GM21576 (cell line): Measurements from ENCODE around the gene MIOX.
A peak's percentile ranks its signal among the peaks of the same experiment; 100 is the strongest.

Source experiments
- ATAC-seq: cut with Tn5 transposase; IDR thresholded peaks from one replicate; pipeline ENCODE4 v1.9.1; 2021; ENCODE audit warnings: mild to moderate bottlenecking, moderate library complexity; ENCODE audit not compliant: unreplicated experiment

The MIOX gene

GRCh38 chr22:50488886-50489285, 2.2 kb downstream of the MIOX start:
- no peak for ATAC-seq

- ATAC-seq: no peak
These were observed 2.9 kb downstream of the MIOX start for GRCh38 chr22:50489363-50490243.

- ATAC-seq: no peak
These were observed 4.1 kb downstream of the MIOX start for GRCh38 chr22:50490531-50491308.

GRCh38 chr22:50497093-50497492, 10.4 kb downstream of the MIOX start:
- no peak for ATAC-seq

GRCh38 chr22:50498322-50498890, 11.7 kb downstream of the MIOX start:
- ATAC-seq: no peak

- no peak for ATAC-seq
These were observed 13.8 kb downstream of the MIOX start for GRCh38 chr22:50500452-50500851.

- ATAC-seq: no peak
These were observed 15.4 kb downstream of the MIOX start for GRCh38 chr22:50502096-50502495.

GRCh38 chr22:50502628-50503474, 16.2 kb downstream of the MIOX start:
- no peak for ATAC-seq

- ATAC-seq: no peak
These were observed 17.0 kb downstream of the MIOX start for GRCh38 chr22:50503475-50504145.

GRCh38 chr22:50504369-50505211, 17.9 kb downstream of the MIOX start:
- ATAC-seq: no peak

GRCh38 chr22:50505276-50505775, 18.7 kb downstream of the MIOX start:
- ATAC-seq: no peak

GRCh38 chr22:50505776-50506610, 19.3 kb downstream of the MIOX start:
- no peak for ATAC-seq

GRCh38 chr22:50506611-50507420, 20.2 kb downstream of the MIOX start:
- no peak for ATAC-seq

GRCh38 chr22:50507421-50507990, 20.8 kb downstream of the MIOX start, which contains the start of gene LMF2:
Gene LMF2, minus strand, starts transcription at chr22:50507702. Its CDS starts 27 bp downstream, at chr22:50507675.
- ATAC-seq: peak; percentile 47

- peak; percentile 57 for ATAC-seq
These were observed 21.6 kb downstream of the MIOX start, which contains the start of gene NCAPH2 for GRCh38 chr22:50507991-50508884. Gene NCAPH2, plus strand, starts transcription at chr22:50508224. Its CDS starts 114 bp downstream, at chr22:50508338.

- no peak for ATAC-seq
These were observed 22.2 kb downstream of the MIOX start for GRCh38 chr22:50508897-50509296.
